ENCODE results near the gene MAPT. TPM values are rescaled to one million over a fixed set of nuclear protein-coding genes. Genes with fewer than 3 reads are reported as not detected.

Gene MAPT
- total RNA-seq, 1 donor from 2014 or later, result 5.1 TPM

- no peaks in the 10 kb centered on the region for H3K27me3 ChIP-seq
- ATAC-seq, result no peak
- H3K4me3 ChIP-seq, result no peak overlapping the region
- no peaks in the 10 kb centered on the region for H3K4me1 ChIP-seq
- intact Hi-C loops (cut with DNase I), result no loop called here
- TF ChIP-seq, protein P1, sequence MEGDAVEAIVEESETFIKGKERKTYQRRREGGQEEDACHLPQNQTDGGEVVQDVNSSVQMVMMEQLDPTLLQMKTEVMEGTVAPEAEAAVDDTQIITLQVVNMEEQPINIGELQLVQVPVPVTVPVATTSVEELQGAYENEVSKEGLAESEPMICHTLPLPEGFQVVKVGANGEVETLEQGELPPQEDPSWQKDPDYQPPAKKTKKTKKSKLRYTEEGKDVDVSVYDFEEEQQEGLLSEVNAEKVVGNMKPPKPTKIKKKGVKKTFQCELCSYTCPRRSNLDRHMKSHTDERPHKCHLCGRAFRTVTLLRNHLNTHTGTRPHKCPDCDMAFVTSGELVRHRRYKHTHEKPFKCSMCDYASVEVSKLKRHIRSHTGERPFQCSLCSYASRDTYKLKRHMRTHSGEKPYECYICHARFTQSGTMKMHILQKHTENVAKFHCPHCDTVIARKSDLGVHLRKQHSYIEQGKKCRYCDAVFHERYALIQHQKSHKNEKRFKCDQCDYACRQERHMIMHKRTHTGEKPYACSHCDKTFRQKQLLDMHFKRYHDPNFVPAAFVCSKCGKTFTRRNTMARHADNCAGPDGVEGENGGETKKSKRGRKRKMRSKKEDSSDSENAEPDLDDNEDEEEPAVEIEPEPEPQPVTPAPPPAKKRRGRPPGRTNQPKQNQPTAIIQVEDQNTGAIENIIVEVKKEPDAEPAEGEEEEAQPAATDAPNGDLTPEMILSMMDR (IDR thresholded peaks at IDR 0.05), result no peak
- no peak for DNase-seq
- peaks cover 95% of the 10 kb centered on the region for H3K36me3 ChIP-seq
- no peaks in the 10 kb centered on the region for H3K9me3 ChIP-seq
- H3K27ac ChIP-seq, result no peak overlapping the region
Measured at GRCh38 chr17:46033392-46033791, 139.0 kb downstream of the MAPT start.

DNA sequence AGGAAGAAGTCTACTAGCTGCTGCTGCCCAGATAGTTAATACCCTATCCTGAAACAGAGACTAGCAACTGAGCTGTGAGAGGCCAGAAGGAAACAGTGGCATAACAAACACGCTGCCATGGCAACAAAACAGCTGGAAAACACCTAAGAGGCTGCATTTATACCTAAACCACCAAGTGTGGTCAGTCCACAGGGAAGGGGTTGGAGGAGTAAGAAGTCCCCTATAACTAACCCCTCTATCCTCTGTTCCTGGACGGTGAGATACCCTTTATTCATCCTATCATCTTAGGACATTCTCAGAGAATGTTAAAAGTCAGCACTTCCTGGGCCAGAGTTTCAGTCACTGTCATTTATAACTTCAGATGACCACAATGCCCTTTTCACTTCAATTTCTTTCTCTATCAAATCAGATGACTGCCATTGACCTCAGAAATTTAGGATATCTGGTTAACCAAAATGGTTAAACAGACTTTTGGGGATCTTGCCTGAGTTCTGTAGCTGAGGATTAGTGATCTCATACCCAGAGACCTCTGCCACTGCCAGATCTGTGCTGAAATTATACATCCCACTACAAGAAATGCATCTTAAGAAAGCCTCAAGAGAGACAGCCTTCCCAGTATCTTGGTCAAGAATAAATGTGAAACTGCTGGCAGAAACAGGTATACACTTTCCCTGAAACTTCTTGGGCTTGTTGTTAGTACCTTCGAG, 140.9 kb downstream of the MAPT start:
- Histone ChIP-seq H3K4me3 (no peak overlapping the region), H3K36me3 (peaks cover 99% of the 10 kb centered on the region), H3K4me1 (no peaks in the 10 kb centered on the region), H3K9me3 (no peaks in the 10 kb centered on the region), H3K27me3 (no peaks in the 10 kb centered on the region), H3K27ac (no peak overlapping the region)
- DNase-seq (no peak), ATAC-seq (no peak)
- TF ChIP-seq, protein P1 (IDR thresholded peaks at IDR 0.05), result no peak
- intact Hi-C loops (cut with DNase I), result no loop called here

GRCh38 chr17:46036491-46036890, 142.1 kb downstream of the MAPT start:
- H3K36me3 ChIP-seq, result peaks cover 93% of the 10 kb centered on the region
- intact Hi-C loops (cut with DNase I), result no loop called here

DNA sequence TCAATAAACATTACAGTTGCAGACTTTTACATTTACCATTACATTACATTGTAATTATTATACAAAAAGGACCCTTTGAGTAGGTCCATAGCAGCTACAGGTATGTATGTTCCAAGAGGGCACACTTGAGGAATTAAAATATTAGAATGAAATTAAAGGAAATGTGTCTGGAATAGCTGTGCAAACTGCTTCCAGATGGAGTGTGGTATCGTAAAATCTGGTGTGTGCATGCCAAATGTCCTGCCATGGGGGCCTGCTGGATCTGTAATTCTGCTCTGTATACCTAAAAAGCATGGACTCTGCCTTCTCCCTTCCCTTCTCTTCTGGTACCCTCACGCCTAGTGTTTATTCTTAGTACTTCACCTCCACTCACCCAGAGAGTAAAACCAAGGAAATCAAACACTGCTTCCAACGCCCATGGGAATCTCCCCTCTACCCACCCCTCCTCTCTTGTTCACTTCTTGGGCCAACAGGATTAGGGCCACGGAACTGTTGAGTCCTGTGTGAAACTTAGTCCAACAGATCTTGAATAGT, 143.4 kb downstream of the MAPT start:
- Histone ChIP-seq H3K4me1 (no peaks in the 10 kb centered on the region), H3K27ac (no peak overlapping the region), H3K4me3 (no peak overlapping the region), H3K27me3 (no peaks in the 10 kb centered on the region), H3K36me3 (peaks cover 87% of the 10 kb centered on the region), H3K9me3 (no peaks in the 10 kb centered on the region)
- ATAC-seq (no peak), DNase-seq (no peak)
- TF ChIP-seq, protein P1 (IDR thresholded peaks at IDR 0.05), result no peak
- intact Hi-C loops (cut with DNase I), result no loop called here

More at GRCh38 chr17:46036491-46036890, 142.1 kb downstream of the MAPT start:
- TF ChIP-seq, protein P1 (IDR thresholded peaks at IDR 0.05), result no peak
- Histone ChIP-seq H3K27ac (no peak overlapping the region), H3K4me3 (no peak overlapping the region), H3K4me1 (no peaks in the 10 kb centered on the region), H3K27me3 (no peaks in the 10 kb centered on the region), H3K9me3 (no peaks in the 10 kb centered on the region)
- DNase-seq, result no peak
- ATAC-seq, result no peak

DNA sequence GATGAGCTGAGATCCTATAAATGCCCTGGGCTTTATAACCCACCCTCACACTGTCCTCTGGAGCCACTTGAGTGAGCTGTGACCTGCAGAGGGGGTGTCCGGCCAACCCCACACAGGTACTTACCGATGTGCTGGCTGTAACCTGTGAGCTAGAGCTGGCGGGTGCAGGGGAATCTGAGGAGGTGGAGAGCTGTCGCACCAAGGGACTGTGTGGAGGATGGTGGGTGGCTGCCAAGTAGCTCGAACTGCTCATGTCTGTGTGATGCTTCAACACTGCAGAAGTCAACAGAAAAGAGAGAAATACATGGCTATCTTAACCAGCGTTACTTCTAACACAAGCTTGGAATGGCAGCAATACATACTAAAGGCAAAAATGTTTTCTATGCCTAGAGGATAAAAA, 144.1 kb downstream of the MAPT start:
- Histone ChIP-seq H3K4me3 (no peak overlapping the region), H3K36me3 (peaks cover 87% of the 10 kb centered on the region), H3K27ac (no peak overlapping the region), H3K9me3 (no peaks in the 10 kb centered on the region), H3K4me1 (no peaks in the 10 kb centered on the region), H3K27me3 (no peaks in the 10 kb centered on the region)
- TF ChIP-seq, protein P1 (IDR thresholded peaks at IDR 0.05), result no peak
- intact Hi-C loops (cut with DNase I), result no loop called here
- ATAC-seq, result peak; percentile 20
- no peak for DNase-seq
